ENCODE data around the gene PTPRE.

PTPRE gene

GRCh38 chr10:128043259-128044045, 136.5 kb downstream of the PTPRE start:
- H3K27ac ChIP-seq (ENCODE audit: extremely low read depth, low read depth, low read length), result no peak overlapping the region
- H3K36me3 ChIP-seq (ENCODE audit: control insufficient read depth in 2 of 2, insufficient read depth in 1 of 2, low read length in 2 of 2), result no peaks in the 10 kb centered on the region
- peaks cover 3% of the 10 kb centered on the region for H3K4me1 ChIP-seq (ENCODE audit: control insufficient read depth, insufficient read depth, low read length)
- CTCF ChIA-PET, result interaction anchor here (4.9 kb wide), 1 partner anchor 8 kb away, joined by 35 read pairs; no protein-coding TSS in a partner anchor
- H3K9me3 ChIP-seq (ENCODE audit: control insufficient read depth, insufficient read depth, low read depth, low read length), result no peaks in the 10 kb centered on the region
- POLR2A ChIA-PET, result no interaction called here
- TF ChIP-seq WT1 (tag by site-specific recombination; IDR thresholded peaks at IDR 0.05) (no peak), ZNF768 (tag by site-specific recombination; IDR thresholded peaks at IDR 0.05) (no peak), ZNF174 (tag by site-specific recombination; IDR thresholded peaks at IDR 0.05) (no peak), ZNF544 (tag by site-specific recombination; IDR thresholded peaks at IDR 0.05) (no peak), ZNF248 (tag by site-specific recombination; IDR thresholded peaks at IDR 0.05) (no peak), ZNF266 (tag by site-specific recombination; IDR thresholded peaks at IDR 0.05; ENCODE audit: low read depth) (no peak), ZNF555 (tag by site-specific recombination; conservative IDR thresholded peaks at IDR 0.05) (no peak), ZNF621 (tag by site-specific recombination; IDR thresholded peaks at IDR 0.05) (no peak)
- TF ChIP-seq, protein P1, sequence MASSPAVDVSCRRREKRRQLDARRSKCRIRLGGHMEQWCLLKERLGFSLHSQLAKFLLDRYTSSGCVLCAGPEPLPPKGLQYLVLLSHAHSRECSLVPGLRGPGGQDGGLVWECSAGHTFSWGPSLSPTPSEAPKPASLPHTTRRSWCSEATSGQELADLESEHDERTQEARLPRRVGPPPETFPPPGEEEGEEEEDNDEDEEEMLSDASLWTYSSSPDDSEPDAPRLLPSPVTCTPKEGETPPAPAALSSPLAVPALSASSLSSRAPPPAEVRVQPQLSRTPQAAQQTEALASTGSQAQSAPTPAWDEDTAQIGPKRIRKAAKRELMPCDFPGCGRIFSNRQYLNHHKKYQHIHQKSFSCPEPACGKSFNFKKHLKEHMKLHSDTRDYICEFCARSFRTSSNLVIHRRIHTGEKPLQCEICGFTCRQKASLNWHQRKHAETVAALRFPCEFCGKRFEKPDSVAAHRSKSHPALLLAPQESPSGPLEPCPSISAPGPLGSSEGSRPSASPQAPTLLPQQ (tag by site-specific recombination; IDR thresholded peaks at IDR 0.05), result no peak
- TF ChIP-seq, protein P2, sequence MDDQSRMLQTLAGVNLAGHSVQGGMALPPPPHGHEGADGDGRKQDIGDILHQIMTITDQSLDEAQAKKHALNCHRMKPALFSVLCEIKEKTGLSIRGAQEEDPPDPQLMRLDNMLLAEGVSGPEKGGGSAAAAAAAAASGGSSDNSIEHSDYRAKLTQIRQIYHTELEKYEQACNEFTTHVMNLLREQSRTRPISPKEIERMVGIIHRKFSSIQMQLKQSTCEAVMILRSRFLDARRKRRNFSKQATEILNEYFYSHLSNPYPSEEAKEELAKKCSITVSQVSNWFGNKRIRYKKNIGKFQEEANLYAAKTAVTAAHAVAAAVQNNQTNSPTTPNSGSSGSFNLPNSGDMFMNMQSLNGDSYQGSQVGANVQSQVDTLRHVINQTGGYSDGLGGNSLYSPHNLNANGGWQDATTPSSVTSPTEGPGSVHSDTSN (CRISPR knock-in tag; IDR thresholded peaks at IDR 0.05), result no peak
- H3K4me3 ChIP-seq (ENCODE audit: low read depth, low read length), result no peak overlapping the region

GRCh38 chr10:128044186-128044585, 137.3 kb downstream of the PTPRE start:
- POLR2A ChIA-PET, result no interaction called here
- Histone ChIP-seq H3K4me3 (ENCODE audit: low read depth, low read length) (no peak overlapping the region), H3K27ac (ENCODE audit: extremely low read depth, low read depth, low read length) (no peak overlapping the region), H3K9me3 (ENCODE audit: control insufficient read depth, insufficient read depth, low read depth, low read length) (no peaks in the 10 kb centered on the region), H3K36me3 (ENCODE audit: control insufficient read depth in 2 of 2, insufficient read depth in 1 of 2, low read length in 2 of 2) (no peaks in the 10 kb centered on the region), H3K4me1 (ENCODE audit: control insufficient read depth, insufficient read depth, low read length) (peaks cover 3% of the 10 kb centered on the region)
- CTCF ChIA-PET, result interaction anchor here (4.9 kb wide), 1 partner anchor 9 kb away, joined by 35 read pairs; no protein-coding TSS in a partner anchor
- TF ChIP-seq ZNF416 (tag by site-specific recombination; IDR thresholded peaks at IDR 0.05) (no peak), ZNF555 (tag by site-specific recombination; conservative IDR thresholded peaks at IDR 0.05) (no peak), ZSCAN18 (tag by site-specific recombination; IDR thresholded peaks at IDR 0.05) (no peak), GFI1B (tag by site-specific recombination; IDR thresholded peaks at IDR 0.05) (no peak), WT1 (tag by site-specific recombination; IDR thresholded peaks at IDR 0.05) (no peak), ZNF350 (tag by site-specific recombination; IDR thresholded peaks at IDR 0.05) (no peak), ZSCAN30 (tag by site-specific recombination; IDR thresholded peaks at IDR 0.05) (no peak), ZBTB11 (tag by site-specific recombination; conservative IDR thresholded peaks at IDR 0.05; ENCODE audit: low read depth) (no peak), ZNF513 (tag by site-specific recombination; IDR thresholded peaks at IDR 0.05) (no peak), MYNN (tag by site-specific recombination; IDR thresholded peaks at IDR 0.05; ENCODE audit: borderline replicate concordance) (no peak), ZNF571 (tag by site-specific recombination; IDR thresholded peaks at IDR 0.05) (no peak), ZNF510 (tag by site-specific recombination; IDR thresholded peaks at IDR 0.05; ENCODE audit: insufficient replicate concordance) (no peak), YY1 (tag by site-specific recombination; IDR thresholded peaks at IDR 0.05) (no peak)
- TF ChIP-seq, protein P3, sequence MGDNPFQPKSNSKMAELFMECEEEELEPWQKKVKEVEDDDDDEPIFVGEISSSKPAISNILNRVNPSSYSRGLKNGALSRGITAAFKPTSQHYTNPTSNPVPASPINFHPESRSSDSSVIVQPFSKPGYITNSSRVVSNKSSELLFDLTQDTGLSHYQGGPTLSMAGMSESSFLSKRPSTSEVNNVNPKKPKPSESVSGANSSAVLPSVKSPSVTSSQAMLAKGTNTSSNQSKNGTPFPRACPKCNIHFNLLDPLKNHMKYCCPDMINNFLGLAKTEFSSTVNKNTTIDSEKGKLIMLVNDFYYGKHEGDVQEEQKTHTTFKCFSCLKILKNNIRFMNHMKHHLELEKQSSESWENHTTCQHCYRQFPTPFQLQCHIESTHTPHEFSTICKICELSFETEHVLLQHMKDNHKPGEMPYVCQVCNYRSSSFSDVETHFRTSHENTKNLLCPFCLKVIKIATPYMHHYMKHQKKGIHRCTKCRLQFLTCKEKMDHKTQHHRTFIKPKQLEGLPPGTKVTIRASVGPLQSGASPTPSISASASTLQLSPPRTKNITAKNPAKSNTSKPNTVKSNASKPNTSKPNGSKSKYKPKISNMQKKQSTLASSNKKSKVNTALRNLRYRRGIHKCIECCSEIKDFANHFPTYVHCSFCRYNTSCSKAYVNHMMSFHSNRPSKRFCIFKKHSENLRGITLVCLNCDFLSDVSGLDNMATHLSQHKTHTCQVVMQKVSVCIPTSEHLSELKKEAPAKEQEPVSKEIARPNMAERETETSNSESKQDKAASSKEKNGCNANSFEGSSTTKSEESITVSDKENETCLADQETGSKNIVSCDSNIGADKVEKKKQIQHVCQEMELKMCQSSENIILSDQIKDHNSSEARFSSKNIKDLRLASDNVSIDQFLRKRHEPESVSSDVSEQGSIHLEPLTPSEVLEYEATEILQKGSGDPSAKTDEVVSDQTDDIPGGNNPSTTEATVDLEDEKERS (tag by site-specific recombination; IDR thresholded peaks at IDR 0.05), result no peak
